HG02973 (cell line): ENCODE measurements around the gene SMCO3.
"Not testable (repeated sequence)": the region's sequence is repeated elsewhere in the genome, so short reads cannot be mapped to it uniquely, and the experiment has no call there.

Experiments
- ATAC-seq: cut with Tn5 transposase; IDR thresholded peaks from one replicate; pipeline ENCODE4 v1.9.1; 2021; ENCODE audit warnings: moderate library complexity; ENCODE audit not compliant: unreplicated experiment

SMCO3 gene

GRCh38 chr12:14775636-14775980 is 38.4 kb downstream of the SMCO3 start:
- ATAC-seq = no peak

- no peak for ATAC-seq
Observed at GRCh38 chr12:14774906-14775635, 38.9 kb downstream of the SMCO3 start.

GRCh38 chr12:14774074-14774905 is 39.7 kb downstream of the SMCO3 start:
- ATAC-seq = peak; percentile 57

- peak; percentile 14 for ATAC-seq
Observed at GRCh38 chr12:14773685-14774073, 40.3 kb downstream of the SMCO3 start.

- ATAC-seq = no peak
Observed at GRCh38 chr12:14772946-14773345, 41.0 kb downstream of the SMCO3 start.

- no peak for ATAC-seq
Observed at GRCh38 chr12:14771651-14772137, 42.3 kb downstream of the SMCO3 start.

GRCh38 chr12:14770496-14771461 is 43.2 kb downstream of the SMCO3 start:
- peak; percentile 31 for ATAC-seq

- ATAC-seq = peak; percentile 33
Observed at GRCh38 chr12:14769969-14770495, 44.0 kb downstream of the SMCO3 start.

- ATAC-seq = no peak
Observed at GRCh38 chr12:14769466-14769968, 44.5 kb downstream of the SMCO3 start.

GRCh38 chr12:14768823-14769405 is 45.1 kb downstream of the SMCO3 start:
- no peak for ATAC-seq

- no peak for ATAC-seq
Observed at GRCh38 chr12:14767617-14768016, 46.4 kb downstream of the SMCO3 start.

GRCh38 chr12:14766649-14767215 is 47.2 kb downstream of the SMCO3 start:
- no peak for ATAC-seq

GRCh38 chr12:14766020-14766419 is 48.0 kb downstream of the SMCO3 start:
- not testable (repeated sequence) for ATAC-seq

- no peak for ATAC-seq
Observed at GRCh38 chr12:14765398-14765797, 48.6 kb downstream of the SMCO3 start.

GRCh38 chr12:14759711-14760280 is 54.2 kb downstream of the SMCO3 start:
- ATAC-seq = not testable (repeated sequence)

GRCh38 chr12:14756334-14757143 is 57.4 kb downstream of the SMCO3 start:
- ATAC-seq = no peak
